ENCODE measurements around the gene MRPL27.

Gene MRPL27

DNA sequence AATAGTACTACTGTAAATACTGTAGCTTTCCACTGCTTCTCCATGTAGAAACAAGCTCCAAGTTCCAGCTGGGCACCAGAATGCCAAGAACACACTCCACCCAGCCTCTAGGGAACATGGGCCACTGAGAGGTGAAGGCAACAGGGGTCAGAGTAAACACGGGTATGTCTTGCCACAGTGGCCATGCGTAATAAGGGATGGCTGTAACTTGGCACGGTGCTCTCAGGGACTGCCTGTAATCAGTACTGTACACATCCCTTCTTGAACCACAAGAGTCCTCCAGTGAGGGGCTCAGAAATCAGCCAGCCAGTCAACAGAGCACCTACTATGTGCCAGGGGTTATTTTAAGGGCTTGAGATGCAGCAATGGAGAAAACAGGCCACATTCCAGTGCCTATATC, 13.5 kb upstream of the MRPL27 start:
- in situ Hi-C loops (cut with MboI; ENCODE audit: low sequenced_read_pairs), result no loop called here

DNA sequence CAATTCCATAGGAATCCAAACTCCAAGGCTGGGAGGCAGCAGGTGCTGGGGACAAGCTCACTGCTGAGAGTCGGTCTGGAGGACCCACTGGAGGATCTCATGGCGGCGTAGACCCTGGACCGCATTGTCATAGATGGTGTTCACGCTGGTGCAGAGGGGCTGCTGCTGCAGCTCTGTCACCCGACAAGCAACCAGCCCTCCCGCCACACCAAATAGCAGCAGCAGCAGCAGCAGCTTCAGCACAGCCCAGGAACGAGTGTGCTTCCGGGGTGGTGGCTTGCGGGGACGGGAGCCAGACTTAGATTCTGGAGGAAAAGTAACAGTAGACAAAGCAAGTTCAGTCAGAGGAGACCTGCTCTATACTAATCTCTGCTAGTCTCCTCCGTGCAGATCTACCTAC, 9.9 kb upstream of the MRPL27 start:
- in situ Hi-C loops (cut with MboI; ENCODE audit: low sequenced_read_pairs), result no loop called here

DNA sequence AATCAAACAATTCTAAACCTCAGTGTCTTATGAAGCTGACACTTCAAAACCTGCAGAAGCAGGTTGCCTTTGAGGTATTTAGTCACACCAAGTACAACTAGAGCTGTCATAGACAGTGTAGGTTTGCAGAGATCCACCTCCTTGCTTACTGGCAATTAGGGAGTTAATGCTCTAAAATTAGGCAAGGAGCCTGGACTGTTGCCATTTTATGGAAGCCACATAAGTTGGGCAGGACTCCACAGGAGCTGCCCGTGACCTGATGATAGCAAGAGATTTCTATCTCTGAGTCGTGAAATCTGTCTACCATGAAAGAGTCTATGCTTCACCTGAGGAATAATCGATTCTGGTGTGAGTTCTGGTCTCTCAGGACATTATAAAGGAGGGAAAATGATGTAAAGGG, 8.9 kb upstream of the MRPL27 start:
- in situ Hi-C loops (cut with MboI; ENCODE audit: low sequenced_read_pairs), result no loop called here

DNA sequence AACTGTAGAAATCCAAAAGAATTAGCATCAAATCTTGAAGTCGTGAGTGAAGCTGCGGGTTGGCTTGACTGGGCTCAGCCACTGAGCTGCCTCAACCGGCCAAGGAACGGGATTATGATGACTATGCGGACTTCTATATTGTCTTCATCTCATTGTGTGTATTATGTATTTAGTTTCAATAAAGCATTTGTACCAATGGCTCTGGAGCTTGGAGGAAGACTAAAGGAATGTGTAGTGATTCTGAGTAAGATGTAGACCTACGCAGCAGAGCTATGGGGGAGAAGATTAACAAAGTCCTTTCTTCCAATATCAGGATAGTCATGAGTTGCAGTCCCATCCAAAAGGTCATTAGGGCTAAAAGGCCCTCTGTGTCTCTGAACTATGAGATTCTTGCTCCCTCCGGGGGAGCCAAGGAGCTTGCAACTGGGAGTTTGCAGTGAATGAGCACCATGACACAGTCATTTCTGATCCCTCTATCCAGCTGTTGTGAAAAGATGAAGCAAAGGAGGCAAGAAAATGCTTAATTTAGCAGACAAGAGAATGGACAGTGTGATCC, 8.4 kb upstream of the MRPL27 start:
- in situ Hi-C loops (cut with MboI; ENCODE audit: low sequenced_read_pairs), result no loop called here

DNA sequence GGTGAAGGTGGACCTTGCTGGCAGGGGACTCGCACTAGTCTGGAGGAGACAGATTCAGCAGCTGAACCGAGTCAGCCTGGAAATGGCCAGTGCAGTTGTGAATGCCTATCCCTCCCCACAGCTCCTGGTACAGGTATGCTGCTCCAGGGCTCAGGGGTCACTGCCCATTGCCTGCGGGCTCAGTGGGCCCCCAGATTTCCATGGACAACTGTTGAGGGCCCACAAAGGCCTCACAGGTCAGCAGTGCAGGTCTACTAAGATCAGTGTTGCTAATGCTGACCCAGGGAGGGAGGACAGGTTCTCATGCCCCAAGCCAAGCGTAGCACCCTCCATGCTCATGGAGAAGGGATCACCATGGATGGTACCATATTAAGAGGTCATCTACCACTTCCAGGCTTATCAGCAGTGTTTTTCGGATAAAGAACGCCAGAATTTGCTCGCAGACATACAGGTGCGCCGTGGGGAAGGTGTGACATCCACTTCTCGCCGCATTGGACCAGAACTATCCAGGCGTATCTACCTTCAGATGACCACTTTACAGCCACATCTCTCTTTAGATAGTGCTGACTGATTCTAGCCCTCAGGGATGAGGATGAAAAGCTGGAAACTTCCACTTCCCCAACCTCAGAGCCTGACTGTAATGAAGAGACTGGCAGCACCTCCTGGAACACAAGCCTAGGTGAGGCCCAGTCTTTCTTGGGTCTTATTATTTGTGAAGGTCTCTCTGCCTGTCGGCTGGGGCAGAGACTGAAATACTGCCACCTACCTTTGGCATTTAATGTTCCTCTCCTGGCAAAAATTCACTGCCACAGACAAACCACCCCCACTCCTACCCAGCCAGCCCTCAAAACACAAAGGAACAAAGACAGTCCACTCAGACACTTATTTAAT, 7.6 kb upstream of the MRPL27 start:
- in situ Hi-C loops (cut with MboI; ENCODE audit: low sequenced_read_pairs), result no loop called here

DNA sequence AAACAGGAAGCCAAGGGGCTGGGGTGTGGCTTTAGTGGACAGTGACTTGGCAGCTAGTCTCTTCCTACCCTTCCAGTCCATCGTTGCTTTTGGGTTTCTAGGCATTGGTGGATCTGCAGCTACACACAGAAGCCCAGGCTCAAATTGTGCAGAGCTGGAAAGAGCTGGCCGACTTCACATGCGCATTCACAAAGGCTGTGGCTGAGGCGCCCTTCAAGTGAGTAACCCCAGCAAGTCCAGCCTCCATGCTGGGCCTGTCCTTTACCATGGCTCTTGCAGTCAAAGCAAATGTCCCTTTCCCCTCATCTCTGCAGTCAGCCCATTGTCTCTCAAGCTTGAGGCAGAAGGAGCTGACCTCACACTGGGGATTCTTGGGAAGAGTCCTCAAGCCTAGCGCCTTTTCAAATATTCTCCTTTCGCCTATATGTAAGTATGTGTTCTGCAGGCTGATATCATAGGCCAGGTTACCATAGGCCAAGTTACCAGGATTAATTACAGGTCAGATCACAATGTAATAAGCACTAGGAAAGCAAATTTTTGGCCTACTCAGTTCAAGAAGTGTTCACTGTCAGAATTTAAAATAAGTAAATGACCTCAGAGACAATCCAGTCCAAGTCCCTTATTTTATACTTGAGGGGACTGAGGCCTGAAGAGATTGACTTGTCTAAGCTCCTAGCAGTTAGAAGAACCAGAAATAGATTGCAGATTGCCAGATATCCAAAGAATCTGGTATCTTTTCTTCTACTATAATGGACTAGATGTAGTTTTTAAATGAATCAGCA, 6.6 kb upstream of the MRPL27 start:
- in situ Hi-C loops (cut with MboI; ENCODE audit: low sequenced_read_pairs), result no loop called here

DNA sequence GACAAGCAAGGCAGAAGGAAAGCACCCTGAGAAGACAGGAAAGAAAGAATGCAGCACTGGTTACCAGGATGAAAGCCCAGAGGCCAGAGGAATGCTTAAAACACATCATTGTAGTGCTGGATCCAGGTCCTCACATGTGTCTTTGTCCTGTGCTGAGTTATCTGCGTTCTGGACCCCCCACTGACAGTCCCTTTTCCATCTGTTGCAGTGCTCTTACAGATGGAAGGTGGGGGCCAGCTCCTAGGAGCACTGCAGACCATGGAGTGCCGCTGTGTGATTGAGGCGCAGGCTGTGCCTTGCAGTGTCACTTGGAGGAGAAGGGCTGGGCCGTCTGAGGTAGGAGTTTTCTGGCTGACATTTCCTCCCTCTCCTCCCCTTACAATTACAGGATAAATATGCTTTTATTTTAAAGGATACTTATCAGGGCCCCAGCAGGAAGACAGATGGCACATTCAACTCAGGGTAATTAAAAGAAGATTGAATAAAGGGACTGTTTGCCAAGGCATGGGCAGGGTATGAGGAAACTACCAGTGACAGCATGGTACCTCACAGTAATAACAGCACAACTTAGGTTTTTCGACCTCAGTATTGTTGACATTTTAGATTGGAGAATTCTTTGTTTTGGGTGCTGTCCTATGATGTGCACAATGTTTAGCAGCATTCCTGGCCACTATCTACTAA, 3.0 kb upstream of the MRPL27 start:
- in situ Hi-C loops (cut with MboI; ENCODE audit: low sequenced_read_pairs), result no loop called here

DNA sequence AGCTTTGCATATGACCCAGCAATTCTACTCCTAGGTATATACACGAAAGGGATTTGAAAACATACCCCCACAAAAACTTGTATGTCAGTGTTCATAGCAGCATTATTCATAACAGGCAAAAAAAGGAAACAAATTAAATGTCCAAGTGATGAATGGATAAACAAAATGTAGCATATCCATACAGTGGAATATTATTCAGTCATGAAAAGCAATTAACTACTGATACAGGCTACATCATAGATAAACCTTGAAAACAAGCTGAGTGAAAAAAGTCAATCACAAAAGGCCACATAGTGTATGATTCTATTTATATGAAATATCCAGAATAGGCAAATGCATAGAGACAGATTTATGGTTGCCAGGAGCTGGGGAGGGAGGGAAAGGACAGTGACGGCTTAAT, 721 bp upstream of the MRPL27 start:
- in situ Hi-C loops (cut with MboI; ENCODE audit: low sequenced_read_pairs), result no loop called here

DNA sequence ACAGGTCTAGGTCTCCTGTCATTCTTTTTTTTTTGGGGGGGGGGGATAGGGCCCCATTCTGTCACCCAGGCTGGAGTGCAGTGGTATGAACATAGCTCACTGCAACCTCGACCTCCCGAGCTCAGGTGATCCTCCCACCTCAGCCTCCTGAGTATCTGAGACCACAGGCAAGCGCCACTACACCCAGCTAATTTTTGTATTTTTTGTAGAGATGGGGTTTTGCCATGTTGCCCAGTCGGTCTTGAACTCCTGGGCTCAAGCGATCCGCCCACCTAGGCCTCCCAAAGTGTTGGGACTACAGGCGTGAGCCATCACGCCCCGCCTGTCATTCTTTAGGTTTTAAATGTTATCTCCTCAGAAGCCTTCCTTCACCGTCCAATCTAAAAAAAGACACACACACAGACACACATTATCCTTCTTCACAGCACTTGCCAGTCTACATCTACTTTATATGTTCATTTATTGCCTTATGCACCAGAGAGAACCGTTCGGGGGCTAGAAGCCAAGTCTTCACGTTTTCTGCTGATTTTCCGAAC, 694 bp downstream of the MRPL27 start:
- in situ Hi-C loops (cut with MboI; ENCODE audit: low sequenced_read_pairs), result no loop called here

DNA sequence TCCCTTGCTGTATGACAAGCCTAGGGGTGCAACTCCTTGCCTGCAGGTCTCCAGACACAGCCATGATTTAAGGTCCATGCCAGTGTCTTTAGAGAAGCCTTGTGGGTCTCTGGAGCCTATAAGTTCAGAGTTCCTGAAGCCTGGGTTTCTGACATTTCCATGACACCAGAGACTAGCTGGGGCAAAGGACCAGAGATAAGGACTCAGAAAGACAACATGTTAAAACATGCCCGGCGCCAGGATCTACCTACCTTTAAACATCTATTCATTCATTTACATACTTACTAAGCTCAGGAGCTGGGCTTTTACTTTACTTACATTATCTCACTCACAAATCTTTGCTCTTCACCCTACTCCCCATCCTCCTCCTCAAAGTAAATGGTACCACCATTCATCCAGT, 1.5 kb downstream of the MRPL27 start:
- in situ Hi-C loops (cut with MboI; ENCODE audit: low sequenced_read_pairs), result no loop called here

DNA sequence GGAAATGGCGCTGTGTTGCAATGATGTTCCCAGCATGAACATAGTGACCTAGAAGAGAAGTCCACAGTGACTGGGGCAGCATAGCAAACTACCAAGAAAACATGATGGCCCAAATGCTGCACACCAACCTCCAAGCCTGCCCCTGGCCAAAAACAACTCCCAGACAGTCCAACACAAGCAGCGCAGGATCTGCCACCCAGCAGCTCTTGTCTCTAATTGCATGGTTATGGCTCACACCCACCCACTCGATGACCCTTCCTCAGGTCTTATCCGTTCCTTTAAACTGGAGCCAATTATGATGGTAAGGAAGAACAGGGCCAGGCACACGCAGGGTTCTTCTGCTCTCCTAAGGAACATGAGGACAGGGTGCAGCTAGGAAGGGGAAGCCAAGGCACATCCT, 2.9 kb downstream of the MRPL27 start:
- in situ Hi-C loops (cut with MboI; ENCODE audit: low sequenced_read_pairs), result no loop called here

DNA sequence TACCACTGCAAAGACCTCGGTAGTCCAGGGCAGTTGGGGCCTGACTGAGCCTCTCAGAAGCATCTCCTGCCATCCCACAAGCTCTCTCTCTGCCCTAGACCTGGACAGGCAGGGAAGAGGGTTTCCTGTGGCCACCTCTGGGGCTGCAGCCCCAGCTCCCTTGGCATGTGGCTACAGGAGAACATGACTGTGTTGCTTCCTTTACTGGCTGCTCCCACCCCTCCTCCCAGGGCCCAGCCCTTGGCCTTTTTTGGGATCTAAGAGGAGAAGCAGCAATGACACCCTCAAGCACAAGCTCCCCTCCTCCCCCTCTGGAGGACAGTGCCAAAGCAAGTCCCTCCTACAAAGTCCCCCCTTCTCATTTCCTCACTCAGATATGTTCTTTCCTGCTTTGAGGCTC, 5.6 kb downstream of the MRPL27 start:
- in situ Hi-C loops (cut with MboI; ENCODE audit: low sequenced_read_pairs), result no loop called here

DNA sequence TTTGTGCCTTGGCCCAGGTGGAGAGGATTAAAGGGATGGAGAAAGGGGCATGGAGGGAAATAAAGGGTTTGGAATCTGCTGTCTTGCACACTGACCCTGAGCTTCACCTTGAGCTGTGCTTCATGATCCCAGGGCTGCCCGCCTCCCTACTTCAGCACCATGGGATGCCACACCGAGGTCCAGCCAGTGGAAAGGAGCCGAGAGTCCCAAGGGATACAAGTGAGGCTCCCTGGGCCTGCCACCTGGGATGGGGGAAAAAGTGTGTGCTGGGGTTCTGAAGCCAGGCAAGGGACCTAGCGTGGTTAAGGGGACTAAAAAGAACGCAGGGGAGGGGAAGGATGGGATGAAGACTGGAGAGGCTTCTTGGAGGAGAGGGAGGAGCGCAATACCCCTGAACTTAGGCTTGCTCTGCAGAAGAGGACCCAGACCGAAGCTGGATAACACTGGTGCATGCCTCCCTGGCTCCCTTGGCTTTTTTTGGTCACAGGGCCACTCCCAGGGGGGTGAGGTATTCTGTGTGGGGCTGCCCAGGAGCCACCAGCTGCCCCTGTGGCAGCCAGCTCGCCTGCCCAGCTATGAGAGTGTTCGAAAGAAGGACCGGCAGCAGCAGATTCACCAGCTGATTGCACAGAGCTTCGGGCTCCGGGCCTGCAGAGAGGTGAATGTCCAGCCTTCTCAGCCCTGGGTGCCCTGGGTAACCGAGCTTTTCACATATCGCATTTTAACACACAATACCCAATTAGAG, 7.2 kb downstream of the MRPL27 start:
- in situ Hi-C loops (cut with MboI; ENCODE audit: low sequenced_read_pairs), result no loop called here

DNA sequence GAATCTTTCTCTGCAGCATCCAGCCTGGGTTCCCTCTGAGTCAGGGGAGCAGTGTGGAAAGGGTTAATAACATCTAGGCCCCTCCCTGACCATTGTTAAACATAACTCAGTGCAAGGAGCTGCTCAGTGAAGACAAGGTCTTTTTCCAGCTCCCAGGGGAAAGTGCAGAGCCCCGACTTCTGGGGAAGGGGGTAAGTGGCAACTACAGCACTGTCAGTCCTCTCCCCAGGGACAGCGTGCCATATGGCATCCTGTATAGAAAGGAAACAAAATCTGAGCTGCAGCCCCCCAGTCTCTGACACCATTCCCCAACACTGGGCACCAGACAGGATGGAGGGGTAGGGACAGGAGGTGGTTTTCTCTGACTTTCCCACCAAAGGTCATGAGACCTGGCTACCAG, 7.8 kb downstream of the MRPL27 start:
- in situ Hi-C loops (cut with MboI; ENCODE audit: low sequenced_read_pairs), result no loop called here

DNA sequence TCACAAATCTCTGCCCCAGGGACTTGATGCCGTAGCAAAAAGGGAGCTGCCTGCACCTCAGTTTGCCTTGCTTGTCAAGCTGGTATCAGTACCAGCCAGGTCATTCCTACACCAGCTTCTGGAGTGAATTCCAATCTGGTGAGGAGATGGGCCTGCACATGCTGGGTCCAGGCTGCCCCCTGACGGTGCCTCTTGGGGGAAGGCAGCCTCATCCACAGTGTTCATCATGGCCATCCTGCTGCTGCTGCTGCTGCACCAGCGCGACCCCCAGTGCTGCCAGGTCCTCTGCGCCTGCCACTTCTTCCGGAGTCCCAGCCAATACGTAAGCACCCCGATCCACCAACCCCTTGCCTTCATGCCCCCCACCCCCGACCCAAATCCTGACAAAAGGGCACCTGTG, 8.3 kb downstream of the MRPL27 start:
- in situ Hi-C loops (cut with MboI; ENCODE audit: low sequenced_read_pairs), result no loop called here

DNA sequence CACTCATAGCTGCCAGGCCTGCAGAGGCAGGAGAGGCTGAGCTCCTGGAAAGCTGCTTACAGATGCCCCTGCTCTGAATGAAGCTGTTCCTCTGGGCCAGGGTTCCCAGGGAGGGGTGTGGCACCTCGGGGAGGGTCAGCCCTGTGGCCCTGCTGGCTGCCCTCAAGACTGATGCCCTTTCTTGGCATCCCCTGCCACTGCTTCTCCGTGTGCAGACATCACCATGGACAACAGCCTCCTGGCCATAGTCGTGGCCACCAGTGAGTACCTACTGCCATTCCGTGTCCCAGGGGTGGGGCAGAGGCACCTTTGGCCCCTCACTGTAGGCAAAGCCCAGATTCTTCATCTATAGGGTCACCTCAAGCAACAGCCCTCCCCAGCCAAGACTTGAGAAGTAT, 8.9 kb downstream of the MRPL27 start:
- in situ Hi-C loops (cut with MboI; ENCODE audit: low sequenced_read_pairs), result no loop called here

DNA sequence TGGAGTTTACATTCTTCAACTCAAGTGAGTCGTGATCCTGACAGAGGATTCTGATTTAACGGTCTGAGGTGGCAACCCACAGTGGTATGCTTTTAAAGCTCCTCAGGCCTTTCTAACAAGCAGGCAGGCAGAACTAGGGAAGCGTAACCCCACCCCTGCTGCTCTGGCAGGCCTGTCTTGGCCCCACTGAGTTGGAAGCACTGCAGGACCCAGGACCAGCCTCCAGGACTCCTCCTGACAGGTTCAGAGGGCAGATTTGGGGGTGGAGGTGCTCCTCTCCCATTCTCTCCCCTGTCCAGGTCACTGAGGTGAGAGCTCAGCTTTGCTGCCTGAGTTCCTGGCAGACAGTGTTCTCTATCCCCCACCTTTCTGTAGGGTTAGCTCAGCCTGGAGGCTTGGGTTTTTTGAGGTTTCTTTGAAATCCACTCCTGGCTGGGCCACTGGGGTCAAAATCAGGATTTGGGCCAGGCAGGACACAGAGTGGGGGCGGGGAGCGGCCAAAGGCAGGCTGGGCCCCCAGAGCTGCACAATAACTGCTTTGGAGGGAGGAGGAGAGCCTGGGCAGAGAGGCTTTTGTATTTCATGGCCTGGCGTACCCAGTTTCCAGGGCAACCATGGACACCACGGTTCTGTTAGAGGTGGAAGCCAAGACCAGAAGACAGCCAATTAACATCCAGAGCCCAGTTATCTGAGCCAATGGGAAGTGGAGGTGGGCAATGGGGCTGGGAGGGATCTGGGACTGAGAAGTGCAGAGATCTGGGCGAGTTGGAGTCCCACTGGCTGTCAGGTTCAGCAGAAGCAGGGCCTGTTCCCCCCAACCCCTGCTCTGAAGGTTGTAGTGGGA, 9.5 kb downstream of the MRPL27 start:
- in situ Hi-C loops (cut with MboI; ENCODE audit: low sequenced_read_pairs), result no loop called here

DNA sequence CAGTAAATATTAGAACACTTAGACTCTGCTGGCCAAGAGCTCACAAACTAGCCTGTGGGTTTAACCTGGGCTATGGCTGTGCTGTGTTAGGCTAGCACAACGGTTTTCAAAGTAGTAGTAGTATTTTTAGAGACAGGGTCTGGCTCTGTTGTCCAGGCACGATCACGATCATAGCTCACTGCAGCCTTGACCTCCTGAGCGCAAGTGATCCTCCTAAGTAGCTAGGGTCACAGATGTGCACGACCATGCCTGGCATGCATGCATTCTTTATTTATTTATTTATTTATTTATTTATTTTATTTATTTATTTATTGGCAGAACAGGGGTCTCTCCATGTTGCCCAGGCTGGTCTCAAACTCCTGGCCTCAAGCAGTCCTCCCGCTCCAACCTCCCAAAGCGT, 10.3 kb downstream of the MRPL27 start:
- in situ Hi-C loops (cut with MboI; ENCODE audit: low sequenced_read_pairs), result no loop called here

All from HL-60/S4 treated with retinoic acid at 250 ng/mL for 4 days and 3 days (cell line).